COLO668 (cell line): Measurements from ENCODE around the gene PFN2.
A peak's percentile ranks its signal among the peaks of the same experiment; 100 is the strongest.
"Not testable (repeated sequence)": the region's sequence is repeated elsewhere in the genome, so short reads cannot be mapped to it uniquely, and the experiment has no call there.

Experiments used
- DNase-seq: peaks from one replicate; lab custom pipeline; 2025; ENCODE audit not compliant: unreplicated experiment; lab: John Stamatoyannopoulos, UW

The PFN2 gene

GRCh38 chr3:149970716-149971402 lies at the start of gene PFN2:
Gene PFN2, minus strand, starts transcription at chr3:149970895. Its CDS starts 39 bp downstream, at chr3:149970856.
- DNase-seq: peak; percentile 88

- no peak for DNase-seq
Observed at GRCh38 chr3:150015901-150016300, 45.2 kb upstream of the PFN2 start.

GRCh38 chr3:150014782-150015181 lies 44.1 kb upstream of the PFN2 start:
- no peak for DNase-seq

GRCh38 chr3:150013801-150014200 lies 43.1 kb upstream of the PFN2 start:
- DNase-seq: no peak

GRCh38 chr3:150006794-150007193 lies 36.1 kb upstream of the PFN2 start:
- DNase-seq: no peak

- no peak for DNase-seq
Observed at GRCh38 chr3:150005243-150006112, 34.8 kb upstream of the PFN2 start.

GRCh38 chr3:150000641-150001040 lies 29.9 kb upstream of the PFN2 start:
- no peak for DNase-seq

GRCh38 chr3:149999421-149999820 lies 28.7 kb upstream of the PFN2 start:
- DNase-seq: no peak

GRCh38 chr3:149998946-149999345 lies 28.3 kb upstream of the PFN2 start:
- no peak for DNase-seq

- DNase-seq: no peak
Observed at GRCh38 chr3:149992416-149993058, 21.8 kb upstream of the PFN2 start.

- no peak for DNase-seq
Observed at GRCh38 chr3:149990423-149990948, 19.8 kb upstream of the PFN2 start.

GRCh38 chr3:149989307-149989706 lies 18.6 kb upstream of the PFN2 start:
- no peak for DNase-seq

GRCh38 chr3:149983628-149984027 lies 12.9 kb upstream of the PFN2 start:
- no peak for DNase-seq

- DNase-seq: not testable (repeated sequence)
Observed at GRCh38 chr3:149983053-149983452, 12.4 kb upstream of the PFN2 start.

GRCh38 chr3:149981979-149982378 lies 11.3 kb upstream of the PFN2 start:
- not testable (repeated sequence) for DNase-seq

- no peak for DNase-seq
Observed at GRCh38 chr3:149977386-149977785, 6.7 kb upstream of the PFN2 start.

- no peak for DNase-seq
Observed at GRCh38 chr3:149975919-149976318, 5.2 kb upstream of the PFN2 start.

- DNase-seq: peak; percentile 88
Observed at GRCh38 chr3:149971403-149972075, 844 bp upstream of the PFN2 start.

GRCh38 chr3:149969940-149970715 lies 567 bp downstream of the PFN2 start:
- DNase-seq: peak; percentile 78
